Measurements from ENCODE around the gene PRKD3.

Gene PRKD3

GRCh38 chr2:37324786-37325624, at the start of gene PRKD3:
Gene PRKD3 (minus strand): TSS chr2:37324833. CDS start chr2:37316524, 8,309 bp downstream.
- Histone ChIP-seq H3K9me3 (ENCODE audit: control insufficient read depth, insufficient read depth, low read length) (no peaks in the 10 kb centered on the region), H3K4me1 (ENCODE audit: insufficient read depth, low read length) (peaks cover 5% of the 10 kb centered on the region; the same call in 1 of the 2 replicates), H3K9ac (ENCODE audit: low read depth, low read length) (peak within 1 kb of the TSS; percentile 90), H3K36me3 (ENCODE audit: insufficient read depth, low read length) (no peaks in the 10 kb centered on the region)

- Histone ChIP-seq H3K36me3 (ENCODE audit: insufficient read depth, low read length) (no peaks in the 10 kb centered on the region), H3K4me1 (ENCODE audit: insufficient read depth, low read length) (no peaks in the 10 kb centered on the region), H3K9me3 (ENCODE audit: control insufficient read depth, insufficient read depth, low read length) (no peaks in the 10 kb centered on the region), H3K9ac (ENCODE audit: low read depth, low read length) (no peak overlapping the region)
Observed at GRCh38 chr2:37372000-37372399, 47.4 kb upstream of the PRKD3 start.

- Histone ChIP-seq H3K4me1 (ENCODE audit: insufficient read depth, low read length) (no peaks in the 10 kb centered on the region), H3K36me3 (ENCODE audit: insufficient read depth, low read length) (no peaks in the 10 kb centered on the region), H3K9ac (ENCODE audit: low read depth, low read length) (no peak overlapping the region), H3K9me3 (ENCODE audit: control insufficient read depth, insufficient read depth, low read length) (no peaks in the 10 kb centered on the region)
Observed at GRCh38 chr2:37370666-37371065, 46.0 kb upstream of the PRKD3 start.

GRCh38 chr2:37367984-37368383, 43.4 kb upstream of the PRKD3 start:
- Histone ChIP-seq H3K9me3 (ENCODE audit: control insufficient read depth, insufficient read depth, low read length) (no peaks in the 10 kb centered on the region), H3K9ac (ENCODE audit: low read depth, low read length) (no peak overlapping the region), H3K36me3 (ENCODE audit: insufficient read depth, low read length) (no peaks in the 10 kb centered on the region), H3K4me1 (ENCODE audit: insufficient read depth, low read length) (no peaks in the 10 kb centered on the region)

- Histone ChIP-seq H3K9me3 (ENCODE audit: control insufficient read depth, insufficient read depth, low read length) (no peaks in the 10 kb centered on the region), H3K4me1 (ENCODE audit: insufficient read depth, low read length) (no peaks in the 10 kb centered on the region), H3K9ac (ENCODE audit: low read depth, low read length) (no peak overlapping the region), H3K36me3 (ENCODE audit: insufficient read depth, low read length) (no peaks in the 10 kb centered on the region)
Observed at GRCh38 chr2:37367310-37367709, 42.7 kb upstream of the PRKD3 start.

GRCh38 chr2:37366773-37367172, 42.1 kb upstream of the PRKD3 start:
- Histone ChIP-seq H3K4me1 (ENCODE audit: insufficient read depth, low read length) (no peaks in the 10 kb centered on the region), H3K9ac (ENCODE audit: low read depth, low read length) (no peak overlapping the region)

GRCh38 chr2:37365669-37366068, 41.0 kb upstream of the PRKD3 start:
- Histone ChIP-seq H3K4me1 (ENCODE audit: insufficient read depth, low read length) (no peaks in the 10 kb centered on the region), H3K36me3 (ENCODE audit: insufficient read depth, low read length) (no peaks in the 10 kb centered on the region), H3K9me3 (ENCODE audit: control insufficient read depth, insufficient read depth, low read length) (no peaks in the 10 kb centered on the region), H3K9ac (ENCODE audit: low read depth, low read length) (no peak overlapping the region)

More at GRCh38 chr2:37366773-37367172, 42.1 kb upstream of the PRKD3 start:
- Histone ChIP-seq H3K9me3 (ENCODE audit: control insufficient read depth, insufficient read depth, low read length) (no peaks in the 10 kb centered on the region), H3K36me3 (ENCODE audit: insufficient read depth, low read length) (no peaks in the 10 kb centered on the region)

- no peaks in the 10 kb centered on the region for H3K36me3 ChIP-seq (ENCODE audit: insufficient read depth, low read length)
- no peaks in the 10 kb centered on the region for H3K9me3 ChIP-seq (ENCODE audit: control insufficient read depth, insufficient read depth, low read length)
- no peak overlapping the region for H3K9ac ChIP-seq (ENCODE audit: low read depth, low read length)
- no peaks in the 10 kb centered on the region for H3K4me1 ChIP-seq (ENCODE audit: insufficient read depth, low read length)
Observed at GRCh38 chr2:37364351-37364750, 39.7 kb upstream of the PRKD3 start.

- H3K9me3 ChIP-seq (ENCODE audit: control insufficient read depth, insufficient read depth, low read length), result no peaks in the 10 kb centered on the region
- no peak overlapping the region for H3K9ac ChIP-seq (ENCODE audit: low read depth, low read length)
- no peaks in the 10 kb centered on the region for H3K36me3 ChIP-seq (ENCODE audit: insufficient read depth, low read length)
- no peaks in the 10 kb centered on the region for H3K4me1 ChIP-seq (ENCODE audit: insufficient read depth, low read length)
Observed at GRCh38 chr2:37361994-37362698, 37.5 kb upstream of the PRKD3 start.

- Histone ChIP-seq H3K36me3 (ENCODE audit: insufficient read depth, low read length) (no peaks in the 10 kb centered on the region), H3K9ac (ENCODE audit: low read depth, low read length) (no peak overlapping the region), H3K9me3 (ENCODE audit: control insufficient read depth, insufficient read depth, low read length) (no peaks in the 10 kb centered on the region), H3K4me1 (ENCODE audit: insufficient read depth, low read length) (no peaks in the 10 kb centered on the region)
Observed at GRCh38 chr2:37361216-37361815, 36.7 kb upstream of the PRKD3 start.

- Histone ChIP-seq H3K9ac (ENCODE audit: low read depth, low read length) (no peak overlapping the region), H3K9me3 (ENCODE audit: control insufficient read depth, insufficient read depth, low read length) (no peaks in the 10 kb centered on the region), H3K36me3 (ENCODE audit: insufficient read depth, low read length) (no peaks in the 10 kb centered on the region), H3K4me1 (ENCODE audit: insufficient read depth, low read length) (no peaks in the 10 kb centered on the region)
Observed at GRCh38 chr2:37358466-37358865, 33.8 kb upstream of the PRKD3 start.

GRCh38 chr2:37357530-37357929, 32.9 kb upstream of the PRKD3 start:
- H3K36me3 ChIP-seq (ENCODE audit: insufficient read depth, low read length), result no peaks in the 10 kb centered on the region
- H3K4me1 ChIP-seq (ENCODE audit: insufficient read depth, low read length), result no peaks in the 10 kb centered on the region
- H3K9ac ChIP-seq (ENCODE audit: low read depth, low read length), result no peak overlapping the region
- H3K9me3 ChIP-seq (ENCODE audit: control insufficient read depth, insufficient read depth, low read length), result no peaks in the 10 kb centered on the region

- Histone ChIP-seq H3K36me3 (ENCODE audit: insufficient read depth, low read length) (no peaks in the 10 kb centered on the region), H3K4me1 (ENCODE audit: insufficient read depth, low read length) (no peaks in the 10 kb centered on the region), H3K9ac (ENCODE audit: low read depth, low read length) (no peak overlapping the region), H3K9me3 (ENCODE audit: control insufficient read depth, insufficient read depth, low read length) (no peaks in the 10 kb centered on the region)
Observed at GRCh38 chr2:37357069-37357468, 32.4 kb upstream of the PRKD3 start.

GRCh38 chr2:37356299-37356698, 31.7 kb upstream of the PRKD3 start:
- Histone ChIP-seq H3K9me3 (ENCODE audit: control insufficient read depth, insufficient read depth, low read length) (no peaks in the 10 kb centered on the region), H3K9ac (ENCODE audit: low read depth, low read length) (no peak overlapping the region), H3K36me3 (ENCODE audit: insufficient read depth, low read length) (no peaks in the 10 kb centered on the region), H3K4me1 (ENCODE audit: insufficient read depth, low read length) (no peaks in the 10 kb centered on the region)

GRCh38 chr2:37355735-37356134, 31.1 kb upstream of the PRKD3 start:
- Histone ChIP-seq H3K9me3 (ENCODE audit: control insufficient read depth, insufficient read depth, low read length) (no peaks in the 10 kb centered on the region), H3K36me3 (ENCODE audit: insufficient read depth, low read length) (no peaks in the 10 kb centered on the region), H3K9ac (ENCODE audit: low read depth, low read length) (no peak overlapping the region), H3K4me1 (ENCODE audit: insufficient read depth, low read length) (no peaks in the 10 kb centered on the region)
